Activated T-helper 1 cell treated with anti-CD3 and anti-CD28 coated beads, Interleukin-12 subunit alpha, Interleukin-12 subunit beta, Interleukin-2, Interleukin-4 antibody, amounts not matched to agents 30 ng/mL and 10 ng/mL and 1 ng/mL, durations not matched to agents 14 hours and 24 hours and 36 hours (primary cell): Measurements from ENCODE around the gene PARP11. TPM values are rescaled to one million over a fixed set of nuclear protein-coding genes. Genes with fewer than 3 reads are reported as not detected.

Source experiments
- DNase-seq: peaks from one replicate; pipeline ENCODE4 v3.0.0; 2021; ENCODE audit warnings: low spot score
- H3K27ac Mint-ChIP-seq: one replicate; pipeline ENCODE4 v1.8.0; 2021; ENCODE audit warnings: mild to moderate bottlenecking, mixed read lengths
- H3K27me3 Mint-ChIP-seq: one replicate; pipeline ENCODE4 v1.8.0; 2022; ENCODE audit warnings: mild to moderate bottlenecking, moderate library complexity, mixed read lengths; ENCODE audit not compliant: insufficient read depth
- H3K36me3 Mint-ChIP-seq: one replicate; pipeline ENCODE4 v1.8.0; 2021; ENCODE audit warnings: low read depth, mixed read lengths
- H3K4me1 Mint-ChIP-seq: one replicate; pipeline ENCODE4 v1.8.0; 2021; ENCODE audit warnings: low read depth, mixed read lengths
- H3K4me3 Mint-ChIP-seq: one replicate; pipeline ENCODE4 v1.8.0; 2021; ENCODE audit warnings: mild to moderate bottlenecking, moderate library complexity, mixed read lengths
- H3K9me3 Mint-ChIP-seq: one replicate; pipeline ENCODE4 v1.8.0; 2021; ENCODE audit warnings: mixed read lengths
- intact Hi-C: fragments of 100-400 bp; cut with micrococcal nuclease; formaldehyde crosslinking; loops from one replicate; pipeline ENCODE4 v1.15.1; 2024
- total RNA-seq: library from RNA; stranded (reverse); gene quantifications from 2 replicates; pipeline ENCODE4 v1.2.3, GENCODE V29; 2022

The PARP11 gene, protein sequence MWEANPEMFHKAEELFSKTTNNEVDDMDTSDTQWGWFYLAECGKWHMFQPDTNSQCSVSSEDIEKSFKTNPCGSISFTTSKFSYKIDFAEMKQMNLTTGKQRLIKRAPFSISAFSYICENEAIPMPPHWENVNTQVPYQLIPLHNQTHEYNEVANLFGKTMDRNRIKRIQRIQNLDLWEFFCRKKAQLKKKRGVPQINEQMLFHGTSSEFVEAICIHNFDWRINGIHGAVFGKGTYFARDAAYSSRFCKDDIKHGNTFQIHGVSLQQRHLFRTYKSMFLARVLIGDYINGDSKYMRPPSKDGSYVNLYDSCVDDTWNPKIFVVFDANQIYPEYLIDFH
- 13.2 and 13.9 TPM in 2 replicates for total RNA-seq

DNA sequence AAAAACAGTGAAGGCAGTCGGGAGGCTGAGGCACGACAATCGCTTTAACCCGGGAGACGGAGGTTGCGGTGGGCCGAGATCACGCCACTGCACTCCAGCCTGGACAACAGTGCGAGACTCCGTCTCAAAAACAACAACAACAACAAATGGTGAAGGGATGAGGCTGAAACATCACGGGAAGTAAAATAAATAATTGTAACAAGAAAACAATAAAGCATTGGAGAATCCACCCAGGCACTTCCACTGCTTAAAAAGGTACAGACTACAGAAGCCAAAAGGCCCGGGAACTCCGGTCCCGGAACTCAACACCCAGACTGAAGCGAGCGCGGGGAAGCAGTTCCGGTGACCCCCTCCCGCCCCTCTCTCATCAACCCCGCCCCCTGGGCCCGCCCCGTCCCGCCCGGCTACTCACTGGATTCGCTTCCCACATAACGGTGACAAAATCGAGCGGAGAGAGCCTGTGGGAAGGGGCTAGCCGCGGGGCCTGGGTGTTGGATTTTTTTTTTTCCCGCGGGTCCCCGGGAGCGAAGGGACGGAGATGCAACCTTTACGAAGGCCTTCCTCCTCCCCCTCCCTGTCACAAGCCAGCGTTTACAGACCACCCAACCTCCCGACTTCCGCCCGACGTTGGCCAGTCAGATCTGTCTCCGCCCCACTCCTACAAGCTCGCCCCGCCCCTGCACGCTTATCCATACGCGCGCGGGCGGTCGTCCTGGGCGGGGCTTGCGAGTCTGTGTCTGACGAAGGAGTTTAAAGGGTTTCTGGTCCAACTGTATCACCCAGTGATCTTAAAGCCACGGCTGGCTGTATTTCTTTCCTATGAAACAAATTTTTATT, at the start of gene PARP11:
Gene PARP11 (minus strand): TSS at position 600 of the 837 bp plus-strand sequence. CDS start 170 bp downstream, at position 430.
- peak; percentile 96 for DNase-seq
- intact Hi-C loops, result loop anchor here (1.0 to 5.0 kb wide), 12 partner anchors 100 to 981 kb away; partner anchors contain the start of genes CRACR2A, RAD51AP1, TIGAR and TULP3
- H3K4me1 Mint-ChIP-seq, result peaks cover 52% of the 10 kb centered on the region
- peak within 1 kb of the TSS; percentile 99 for H3K27ac Mint-ChIP-seq
- peak within 1 kb of the TSS; percentile 98 for H3K4me3 Mint-ChIP-seq
- peaks cover 18% of the 10 kb centered on the region for H3K36me3 Mint-ChIP-seq
- H3K27me3 Mint-ChIP-seq, result no peaks in the 10 kb centered on the region
- peaks cover 4% of the 10 kb centered on the region for H3K9me3 Mint-ChIP-seq

DNA sequence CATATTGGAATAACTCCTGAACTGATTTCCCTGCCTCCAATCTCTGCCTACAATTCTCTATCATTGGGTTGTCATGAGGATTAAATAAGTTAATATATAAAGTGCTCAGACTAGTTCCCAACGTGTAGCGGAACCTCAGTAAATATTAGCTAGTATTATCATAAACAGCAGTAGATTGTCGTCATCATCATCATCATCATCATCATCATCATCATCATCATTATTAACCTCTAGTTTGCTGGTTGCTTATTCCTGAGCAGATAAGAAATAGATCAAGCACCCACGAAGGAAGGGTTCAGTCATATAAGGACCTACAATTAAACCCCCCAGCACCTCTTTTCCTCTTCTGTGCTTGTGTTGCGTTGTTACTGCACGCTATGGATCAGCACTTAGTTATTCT, 48.8 kb upstream of the PARP11 start:
- H3K4me3 Mint-ChIP-seq, result no peak overlapping the region
- intact Hi-C loops, result no loop called here
- H3K4me1 Mint-ChIP-seq, result no peaks in the 10 kb centered on the region
- H3K27me3 Mint-ChIP-seq, result peaks cover 17% of the 10 kb centered on the region
- no peak for DNase-seq
- no peaks in the 10 kb centered on the region for H3K9me3 Mint-ChIP-seq
- H3K36me3 Mint-ChIP-seq, result no peaks in the 10 kb centered on the region
- H3K27ac Mint-ChIP-seq, result no peak overlapping the region

DNA sequence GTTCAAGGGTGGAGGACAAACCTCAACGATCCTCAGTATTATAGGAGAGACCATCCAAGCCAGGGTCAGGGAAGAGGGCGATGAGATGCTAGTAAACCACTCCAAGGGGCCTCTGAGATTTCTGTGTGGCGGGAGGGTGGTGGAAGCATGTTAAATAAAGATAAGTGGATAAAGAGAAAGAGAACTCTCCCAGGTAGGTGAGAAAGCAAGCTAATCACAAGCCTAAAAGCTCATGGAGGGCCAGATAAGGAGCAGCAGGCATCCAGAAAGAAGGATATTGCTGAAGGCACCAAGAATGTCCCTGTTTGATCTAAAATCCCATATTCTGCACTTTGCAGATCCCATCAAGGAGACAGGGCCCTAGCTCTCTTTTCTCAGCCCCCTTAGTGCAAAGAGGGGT, 48.3 kb upstream of the PARP11 start:
- no peaks in the 10 kb centered on the region for H3K36me3 Mint-ChIP-seq
- no peak overlapping the region for H3K27ac Mint-ChIP-seq
- no peak for DNase-seq
- intact Hi-C loops, result no loop called here
- H3K9me3 Mint-ChIP-seq, result no peaks in the 10 kb centered on the region
- H3K4me1 Mint-ChIP-seq, result no peaks in the 10 kb centered on the region
- H3K27me3 Mint-ChIP-seq, result peaks cover 16% of the 10 kb centered on the region
- H3K4me3 Mint-ChIP-seq, result no peak overlapping the region

DNA sequence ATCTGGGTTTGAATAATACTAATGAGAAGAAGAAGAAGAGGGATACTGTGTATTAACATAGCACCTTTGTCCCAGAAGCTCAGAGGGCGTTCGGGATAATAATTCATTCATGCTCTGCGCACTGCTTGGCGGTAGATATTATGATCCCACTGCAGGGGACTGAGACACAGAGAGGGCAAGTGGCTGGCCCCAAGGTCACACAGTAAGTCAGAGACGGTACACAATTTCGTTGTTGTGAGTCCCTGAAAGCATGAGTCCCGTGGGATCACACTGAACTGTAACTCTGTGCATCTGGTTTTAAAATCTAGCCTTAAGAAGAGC, 47.9 kb upstream of the PARP11 start:
- no peak overlapping the region for H3K27ac Mint-ChIP-seq
- DNase-seq, result no peak
- H3K4me1 Mint-ChIP-seq, result no peaks in the 10 kb centered on the region
- H3K27me3 Mint-ChIP-seq, result peaks cover 13% of the 10 kb centered on the region
- no peak overlapping the region for H3K4me3 Mint-ChIP-seq
- intact Hi-C loops, result no loop called here
- no peaks in the 10 kb centered on the region for H3K9me3 Mint-ChIP-seq
- no peaks in the 10 kb centered on the region for H3K36me3 Mint-ChIP-seq

DNA sequence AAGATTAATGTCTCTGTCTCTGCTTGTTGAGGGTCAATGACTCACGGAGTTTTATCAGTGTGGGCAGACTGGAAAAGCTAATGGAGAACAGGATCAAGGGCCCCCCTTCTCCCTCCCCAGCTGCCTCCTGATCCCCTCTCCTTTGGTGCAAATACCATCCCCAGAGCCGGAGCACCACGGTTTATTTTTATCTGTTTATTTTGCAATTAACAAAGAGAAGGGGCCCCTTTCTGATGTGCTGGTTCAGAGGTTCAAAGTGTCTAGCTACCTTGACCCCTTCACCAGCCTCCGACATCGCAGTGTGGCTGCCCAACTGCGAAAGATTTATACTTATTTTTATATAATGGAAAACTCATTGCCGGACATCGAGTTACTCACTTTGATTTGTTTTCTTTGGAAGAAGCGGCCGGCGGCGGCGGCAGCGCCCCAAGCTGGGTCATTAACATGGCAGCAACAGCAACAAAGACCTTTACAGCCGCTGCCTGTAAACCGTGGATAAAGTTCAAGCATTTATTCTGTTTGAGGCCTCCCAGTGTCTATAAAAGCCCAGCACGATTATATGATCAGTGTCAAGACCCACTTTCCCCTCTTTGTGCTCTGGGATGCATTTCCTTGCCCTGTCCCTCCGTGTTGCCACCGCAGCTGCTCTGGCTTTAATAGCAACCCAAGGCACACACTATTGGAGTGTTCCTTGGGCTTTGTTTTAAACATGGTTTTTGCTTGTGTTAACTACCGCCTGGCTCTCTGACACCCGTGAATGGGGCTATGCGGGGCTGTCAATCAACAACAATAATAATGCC, 47.4 kb upstream of the PARP11 start:
- Mint-ChIP-seq H3K4me3 (no peak overlapping the region), H3K9me3 (no peaks in the 10 kb centered on the region), H3K36me3 (no peaks in the 10 kb centered on the region), H3K27me3 (peaks cover 13% of the 10 kb centered on the region), H3K4me1 (no peaks in the 10 kb centered on the region), H3K27ac (no peak overlapping the region)
- DNase-seq, result no peak
- intact Hi-C loops, result no loop called here

DNA sequence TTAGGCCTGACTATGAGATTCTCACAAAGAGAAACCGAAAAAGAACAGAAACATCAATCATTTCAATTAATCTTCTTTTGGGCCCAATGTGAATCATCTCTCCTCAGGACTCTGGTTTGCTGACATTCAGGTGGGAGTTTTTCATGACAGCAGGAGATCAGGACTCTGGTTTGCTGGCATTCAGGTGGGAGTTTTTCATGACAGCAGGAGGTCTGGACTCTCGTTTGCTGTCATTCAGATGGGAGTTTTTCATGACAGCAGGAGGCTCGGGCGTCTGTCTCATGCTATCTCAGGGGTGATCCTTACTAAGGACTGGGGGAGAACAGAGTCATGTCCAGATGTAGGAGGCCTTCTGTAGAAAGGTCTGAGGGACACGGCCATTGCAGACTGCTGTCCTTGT, 40.1 kb upstream of the PARP11 start:
- no peak for DNase-seq
- H3K27ac Mint-ChIP-seq, result no peak overlapping the region
- peaks cover 16% of the 10 kb centered on the region for H3K9me3 Mint-ChIP-seq
- peaks cover 4% of the 10 kb centered on the region for H3K36me3 Mint-ChIP-seq
- peaks cover 10% of the 10 kb centered on the region for H3K4me1 Mint-ChIP-seq
- intact Hi-C loops, result no loop called here
- peaks cover 4% of the 10 kb centered on the region for H3K27me3 Mint-ChIP-seq
- no peak overlapping the region for H3K4me3 Mint-ChIP-seq

DNA sequence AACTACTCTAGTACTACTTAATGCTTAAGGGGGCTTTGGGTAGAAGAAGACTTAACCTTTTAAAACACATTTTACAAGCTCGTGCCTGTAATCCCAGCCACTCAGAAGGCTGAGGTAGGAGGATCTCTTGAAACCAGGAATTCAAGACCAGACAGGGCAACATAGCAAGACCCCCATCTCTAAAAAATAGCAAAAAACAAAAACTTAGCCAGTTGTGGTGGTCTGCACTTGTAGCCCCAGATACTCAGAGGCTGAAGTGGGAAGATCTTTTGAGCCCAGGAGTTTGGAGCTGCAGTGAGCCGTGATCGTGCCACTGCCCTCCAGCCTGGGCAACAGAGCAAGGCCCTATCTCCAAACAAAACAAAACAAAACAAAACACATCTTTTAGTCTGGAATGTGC, 39.7 kb upstream of the PARP11 start:
- H3K9me3 Mint-ChIP-seq, result peaks cover 16% of the 10 kb centered on the region
- no peak overlapping the region for H3K27ac Mint-ChIP-seq
- peaks cover 14% of the 10 kb centered on the region for H3K4me1 Mint-ChIP-seq
- H3K36me3 Mint-ChIP-seq, result peaks cover 4% of the 10 kb centered on the region
- DNase-seq, result no peak
- intact Hi-C loops, result no loop called here
- H3K4me3 Mint-ChIP-seq, result no peak overlapping the region
- H3K27me3 Mint-ChIP-seq, result peaks cover 4% of the 10 kb centered on the region

DNA sequence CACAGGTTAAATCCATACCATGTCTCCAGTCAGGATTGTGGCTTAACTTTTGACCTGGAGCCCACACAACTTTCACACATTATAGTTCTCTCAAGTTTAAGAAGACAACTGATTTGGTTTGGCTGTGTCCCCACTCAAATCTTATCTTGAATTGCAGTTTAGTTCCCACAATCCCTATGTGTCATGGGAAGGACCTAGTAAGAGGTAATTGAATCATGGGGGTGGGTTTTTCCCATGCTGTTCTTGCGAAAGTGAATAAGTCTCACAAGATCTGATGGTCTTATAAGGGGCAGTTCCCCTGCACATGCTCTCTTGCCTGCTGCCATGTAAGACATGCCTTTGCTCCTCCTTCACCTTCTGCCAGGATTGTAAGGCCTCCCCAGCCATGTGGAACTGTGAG, 38.2 kb upstream of the PARP11 start:
- Mint-ChIP-seq H3K36me3 (peaks cover 4% of the 10 kb centered on the region), H3K4me3 (no peak overlapping the region), H3K9me3 (peaks cover 16% of the 10 kb centered on the region), H3K4me1 (peaks cover 25% of the 10 kb centered on the region), H3K27me3 (peaks cover 4% of the 10 kb centered on the region), H3K27ac (no peak overlapping the region)
- no peak for DNase-seq
- intact Hi-C loops, result no loop called here

DNA sequence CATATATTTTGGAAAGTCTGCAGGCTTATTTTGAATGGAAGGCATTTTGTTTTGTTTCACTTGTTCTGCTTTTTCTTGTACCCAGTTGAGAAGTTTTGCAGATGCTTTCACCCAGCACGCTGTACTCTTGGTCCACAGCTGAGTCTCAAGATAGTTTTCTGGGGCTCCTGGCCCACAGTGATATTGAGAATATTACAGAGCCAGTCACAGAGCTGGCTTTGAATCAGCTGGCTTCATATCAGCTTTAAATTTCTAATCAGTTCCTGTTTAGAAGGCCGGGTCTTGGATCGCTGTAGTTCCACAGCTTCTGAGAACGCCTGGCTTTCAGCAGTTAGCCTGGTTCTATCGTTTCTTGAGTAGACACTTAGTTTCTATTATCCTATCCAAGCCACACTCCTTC, 32.5 kb upstream of the PARP11 start:
- peaks cover 2% of the 10 kb centered on the region for H3K36me3 Mint-ChIP-seq

DNA sequence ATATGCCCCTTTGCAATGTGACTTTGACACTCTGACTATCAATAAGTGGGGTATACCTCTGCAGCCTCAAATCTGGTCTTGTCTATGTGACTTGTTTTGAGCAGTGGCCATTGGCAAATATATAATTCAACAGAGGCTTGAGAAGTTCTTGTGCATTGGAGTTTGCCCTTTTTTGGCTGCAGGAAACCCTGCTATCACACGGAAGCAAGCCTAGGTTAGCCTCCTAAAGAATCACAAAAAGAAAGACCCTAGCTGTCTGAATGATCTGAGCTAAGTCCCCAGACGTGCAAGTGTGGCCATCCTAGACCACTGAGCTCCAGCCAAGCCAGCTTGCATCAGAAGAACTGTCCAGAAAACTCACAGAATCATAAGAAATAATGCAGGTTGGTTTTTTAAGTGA, 31.8 kb upstream of the PARP11 start:
- Mint-ChIP-seq H3K27ac (no peak overlapping the region), H3K9me3 (no peaks in the 10 kb centered on the region), H3K27me3 (no peaks in the 10 kb centered on the region), H3K4me1 (peaks cover 39% of the 10 kb centered on the region), H3K4me3 (peak overlapping the region; percentile 50), H3K36me3 (peaks cover 2% of the 10 kb centered on the region)
- intact Hi-C loops, result loop anchor here (5.0 kb wide), 1 partner anchor 57 kb away; no protein-coding TSS in a partner anchor
- no peak for DNase-seq

More for the DNA sequence above, 32.5 kb upstream of the PARP11 start:
- no peaks in the 10 kb centered on the region for H3K27me3 Mint-ChIP-seq
- no peaks in the 10 kb centered on the region for H3K9me3 Mint-ChIP-seq
- intact Hi-C loops, result loop anchor here (5.0 kb wide), 1 partner anchor 57 kb away; no protein-coding TSS in a partner anchor
- no peak for DNase-seq
- H3K4me3 Mint-ChIP-seq, result peak overlapping the region; percentile 50
- peaks cover 33% of the 10 kb centered on the region for H3K4me1 Mint-ChIP-seq
- no peak overlapping the region for H3K27ac Mint-ChIP-seq

DNA sequence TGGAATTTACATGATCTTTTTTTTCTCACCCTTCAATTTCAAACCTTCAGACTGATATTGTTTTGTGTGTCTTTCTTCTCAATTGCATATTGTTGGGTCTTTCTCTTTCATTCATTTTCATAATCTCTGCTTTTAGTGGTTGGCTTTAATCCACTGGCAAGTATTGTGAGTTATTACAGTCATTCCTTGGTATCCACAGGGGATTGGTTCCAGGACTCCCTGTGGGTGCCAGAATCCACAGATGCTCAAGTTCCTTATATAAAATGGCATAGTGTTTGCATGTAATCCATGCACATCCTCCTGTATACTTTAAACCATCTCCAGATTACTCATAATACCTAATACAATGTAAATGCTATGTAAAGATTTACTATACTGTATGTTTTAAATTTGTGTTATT, 29.7 kb upstream of the PARP11 start:
- Mint-ChIP-seq H3K27ac (no peak overlapping the region), H3K27me3 (no peaks in the 10 kb centered on the region), H3K9me3 (no peaks in the 10 kb centered on the region), H3K4me3 (no peak overlapping the region), H3K4me1 (peaks cover 40% of the 10 kb centered on the region), H3K36me3 (peaks cover 2% of the 10 kb centered on the region)
- intact Hi-C loops, result no loop called here
- DNase-seq, result no peak

DNA sequence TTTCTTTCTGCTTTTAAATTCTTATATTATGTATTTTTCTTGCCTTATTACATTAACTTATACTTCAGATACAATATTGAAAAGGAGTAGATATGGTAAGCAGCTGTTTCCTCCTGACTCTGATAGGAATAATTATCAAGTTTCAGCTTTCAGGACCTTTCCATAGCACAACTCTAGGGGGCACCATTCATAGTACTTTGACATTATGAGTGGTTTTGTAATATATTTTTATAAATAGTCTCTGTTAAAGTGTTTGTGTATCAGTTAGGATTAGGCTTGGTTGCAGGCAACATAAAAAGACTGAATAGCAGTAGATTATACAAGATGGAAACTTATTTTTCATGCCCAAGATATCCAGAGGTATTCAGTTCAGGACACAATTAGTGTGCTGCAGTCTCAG, 27.9 kb upstream of the PARP11 start:
- intact Hi-C loops, result no loop called here
- DNase-seq, result no peak
- no peaks in the 10 kb centered on the region for H3K27me3 Mint-ChIP-seq
- H3K9me3 Mint-ChIP-seq, result peaks cover 3% of the 10 kb centered on the region
- H3K4me3 Mint-ChIP-seq, result no peak overlapping the region
- H3K27ac Mint-ChIP-seq, result no peak overlapping the region
- peaks cover 2% of the 10 kb centered on the region for H3K36me3 Mint-ChIP-seq
- H3K4me1 Mint-ChIP-seq, result peaks cover 46% of the 10 kb centered on the region
